Ishikawa (cell line): ENCODE data around the gene SLX9.

Experiments
- CEBPB ChIP-seq: IDR thresholded peaks from 2 replicates; pipeline ENCODE4 v1.6.1; 2012
- CREB1 ChIP-seq: IDR thresholded peaks from 2 replicates; pipeline ENCODE4 v1.6.1; 2012; ENCODE audit warnings: low read depth
- EGR1 ChIP-seq: IDR thresholded peaks from 2 replicates; pipeline ENCODE4 v1.6.1; 2012
- EP300 ChIP-seq: IDR thresholded peaks from 2 replicates; pipeline ENCODE4 v1.6.1; 2012; ENCODE audit warnings: borderline replicate concordance
- FOXM1 ChIP-seq: IDR thresholded peaks from 2 replicates; pipeline ENCODE4 v1.6.1; 2012; ENCODE audit warnings: low read depth, borderline replicate concordance
- MAX ChIP-seq: IDR thresholded peaks from 2 replicates; pipeline ENCODE4 v1.6.1; 2012
- NFIC ChIP-seq: IDR thresholded peaks from 2 replicates; pipeline ENCODE4 v1.6.1; 2012
- RAD21 ChIP-seq: IDR thresholded peaks from 2 replicates; pipeline ENCODE4 v1.6.1; 2012; ENCODE audit warnings: low read depth
- REST ChIP-seq: IDR thresholded peaks from 2 replicates; pipeline ENCODE4 v1.6.1; 2012; ENCODE audit warnings: low read depth, mild to moderate bottlenecking
- TAF1 ChIP-seq: IDR thresholded peaks from 2 replicates; pipeline ENCODE4 v1.6.1; 2012; ENCODE audit warnings: low read depth, mild to moderate bottlenecking
- TCF12 ChIP-seq: IDR thresholded peaks from 2 replicates; pipeline ENCODE4 v1.6.1; 2012; ENCODE audit warnings: low read depth
- TEAD4 ChIP-seq: IDR thresholded peaks from 2 replicates; pipeline ENCODE4 v1.6.1; 2012
- YY1 ChIP-seq: IDR thresholded peaks from 2 replicates; pipeline ENCODE4 v1.6.1; 2012; ENCODE audit warnings: low read depth
- ZBTB7A ChIP-seq: IDR thresholded peaks from 2 replicates; pipeline ENCODE4 v1.6.1; 2012; ENCODE audit warnings: low read depth
- TF ChIP-seq, protein P1 (sequence below): IDR thresholded peaks from 2 replicates; pipeline ENCODE4 v1.6.1; 2012

The SLX9 gene

DNA sequence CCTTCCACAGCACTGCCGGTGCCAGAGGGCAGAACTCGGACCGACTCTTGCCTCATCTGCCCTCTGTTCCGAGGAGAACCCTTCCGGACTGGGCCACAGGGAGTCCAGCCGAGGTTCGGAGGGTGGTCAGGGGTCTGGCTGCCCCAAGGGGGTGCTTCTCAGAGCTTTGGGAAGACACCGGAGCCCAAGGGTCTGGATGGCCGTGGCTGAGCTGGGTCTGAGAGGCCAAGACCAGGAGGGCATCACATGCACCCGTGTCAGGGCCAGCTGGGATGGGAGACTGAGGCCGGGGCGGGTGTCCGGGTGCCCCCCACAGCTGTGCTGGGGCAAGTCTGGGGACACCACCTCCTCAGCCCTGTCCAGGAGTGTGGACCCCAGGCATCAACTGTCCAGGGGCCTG, 51.1 kb downstream of the SLX9 start:
- TF ChIP-seq CEBPB: no peak
- no peak for TF ChIP-seq REST
- TF ChIP-seq, protein P1, sequence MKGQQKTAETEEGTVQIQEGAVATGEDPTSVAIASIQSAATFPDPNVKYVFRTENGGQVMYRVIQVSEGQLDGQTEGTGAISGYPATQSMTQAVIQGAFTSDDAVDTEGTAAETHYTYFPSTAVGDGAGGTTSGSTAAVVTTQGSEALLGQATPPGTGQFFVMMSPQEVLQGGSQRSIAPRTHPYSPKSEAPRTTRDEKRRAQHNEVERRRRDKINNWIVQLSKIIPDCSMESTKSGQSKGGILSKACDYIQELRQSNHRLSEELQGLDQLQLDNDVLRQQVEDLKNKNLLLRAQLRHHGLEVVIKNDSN: no peak
- TF ChIP-seq TCF12: no peak
- TF ChIP-seq CREB1: no peak
- no peak for TF ChIP-seq YY1

GRCh38 chr21:44991538-44992483, 52.0 kb downstream of the SLX9 start:
- TF ChIP-seq EGR1 (no peak), EP300 (no peak), CEBPB (no peak), ZBTB7A (no peak), TCF12 (no peak), CREB1 (no peak), YY1 (no peak), REST (no peak), TEAD4 (no peak)

- no peak for TF ChIP-seq YY1
- TF ChIP-seq FOXM1: no peak
- no peak for TF ChIP-seq MAX
- no peak for TF ChIP-seq EP300
- TF ChIP-seq TAF1: no peak
- no peak for TF ChIP-seq REST
- TF ChIP-seq ZBTB7A: no peak
- TF ChIP-seq, protein P1: no peak
- TF ChIP-seq TEAD4: no peak
- no peak for TF ChIP-seq TCF12
- TF ChIP-seq RAD21: no peak
- TF ChIP-seq CEBPB: no peak
- TF ChIP-seq CREB1: no peak
- no peak for TF ChIP-seq EGR1
- TF ChIP-seq NFIC: no peak
Measured at GRCh38 chr21:44992608-44993031, 52.8 kb downstream of the SLX9 start.

DNA sequence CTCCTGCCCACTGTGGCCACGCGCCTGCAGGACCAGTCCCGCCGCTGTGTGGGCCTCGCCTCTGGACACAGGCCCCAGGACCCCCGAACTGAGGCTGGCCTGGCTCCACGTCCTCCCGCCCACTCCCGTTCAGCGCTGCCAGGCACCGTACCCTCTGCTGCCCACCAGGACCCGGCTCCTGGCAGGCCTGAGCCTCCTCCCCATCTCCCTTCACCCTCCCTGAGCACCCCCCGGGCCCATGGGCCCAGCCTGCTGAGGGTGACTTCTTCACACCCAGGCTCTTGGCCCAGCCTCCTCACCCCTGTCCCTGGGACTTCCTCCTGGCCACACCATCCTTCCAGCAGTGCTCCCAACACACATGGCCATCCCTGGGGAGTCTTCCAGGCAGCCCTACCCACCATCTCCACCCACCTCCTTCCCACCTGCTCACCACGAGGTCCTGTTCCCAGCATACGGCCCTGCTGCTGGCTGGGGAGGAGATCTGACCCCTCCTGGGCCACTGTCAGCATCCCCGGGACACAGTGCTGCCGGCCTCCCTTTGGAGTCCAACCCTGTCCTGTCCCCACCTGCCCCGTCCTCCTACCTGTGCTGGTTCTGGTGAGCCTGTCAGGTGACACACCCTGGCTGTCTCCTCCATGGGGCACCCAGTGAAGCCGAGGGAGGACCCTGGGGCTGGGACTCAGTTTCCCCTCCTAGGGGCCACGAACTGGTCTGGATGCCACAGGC, 53.7 kb downstream of the SLX9 start:
- no peak for TF ChIP-seq MAX
- TF ChIP-seq, protein P1: no peak
- no peak for TF ChIP-seq NFIC
- TF ChIP-seq ZBTB7A: no peak
- no peak for TF ChIP-seq EGR1
- no peak for TF ChIP-seq CEBPB
- no peak for TF ChIP-seq CREB1
- TF ChIP-seq TEAD4: no peak
- TF ChIP-seq TAF1: no peak
- no peak for TF ChIP-seq YY1
- no peak for TF ChIP-seq REST
- TF ChIP-seq TCF12: no peak
- TF ChIP-seq RAD21: no peak
- no peak for TF ChIP-seq EP300
- TF ChIP-seq FOXM1: no peak
